Right cardiac atrium (tissue), 5 donors: ENCODE results near the gene DTX2. TPM values are rescaled to one million over a fixed set of nuclear protein-coding genes. Genes with fewer than 3 reads are reported as not detected.
"Not testable (repeated sequence)": the region's sequence is repeated elsewhere in the genome, so short reads cannot be mapped to it uniquely, and the experiment has no call there.

Experiments used
- ATAC-seq, 2 donors: fragments of 200-7000 bp; cut with Tn5 transposase; one replicate each; pipeline versions ENCODE4 v1.8.0 to v1.9.1; 2020; ENCODE audit warnings: moderate library complexity in 2 of 2, mild to moderate bottlenecking in 1 of 2
- DNase-seq, 3 donors: peaks; one replicate each; pipeline ENCODE4 v3.0.0-alpha.2; 2020
- H3K27ac ChIP-seq: one replicate; pipeline ENCODE4 v1.5.1; 2013; ENCODE audit warnings: mild to moderate bottlenecking, low read length, control low read depth, moderate library complexity
- H3K27me3 ChIP-seq: one replicate; pipeline ENCODE4 v1.6.1; 2013; ENCODE audit not compliant: control insufficient read depth, insufficient read depth
- H3K4me1 ChIP-seq: one replicate; pipeline ENCODE4 v1.6.1; 2013; ENCODE audit warnings: low read length; ENCODE audit not compliant: control insufficient read depth, insufficient read depth
- H3K4me3 ChIP-seq: one replicate; pipeline ENCODE4 v1.5.1; 2013; ENCODE audit warnings: low read length, control low read depth
- H3K9me3 ChIP-seq: one replicate; pipeline ENCODE4 v1.6.1; 2013; ENCODE audit warnings: low read length; ENCODE audit not compliant: control insufficient read depth
- WGBS: extraction: QIAGEN DNeasy Blood & Tissue Kit; methylation state at CpG from one replicate; pipeline ENCODE4 v1.1.7; 2013; 5-methylcytosine and 5-hydroxymethylcytosine counted together
- intact Hi-C, 4 donors: fragments of 100-400 bp; cut with DNase I; formaldehyde crosslinking; loops; one replicate each; pipeline versions ENCODE4 v1.11.0 to v1.14.0; 2022 to 2023
- polyA plus RNA-seq: library from polyadenylated mRNA; stranded (reverse); fragments of 200-250 nt; gene quantifications from one replicate; pipeline ENCODE4 v1.2.3, GENCODE V29; 2013
- total RNA-seq, 4 donors: library from RNA; stranded (reverse); fragmentation: NEBNext Ultra II Directional; extraction: Animal tissue kit (Norgen Biotek cat#: 25700); gene quantifications; one replicate each; pipeline ENCODE4 v1.2.1, GENCODE V29; 2021
- donor health status: healthy with polysubstance abuse.
- donor health status: DM: no; HTN: yes; CAD: no.
- donor health status: DM: no; HTN: no; CAD: no.
- donor health status: DM: no; HTN: yes; CAD: no; lungs with severe emphysema.
- donor health status: DM: yes; HTN: yes; CAD: no.

DTX2 gene
- total and polyA plus RNA-seq, 5 donors = 6.3 to 14.2 (median 10.7) TPM

DNA sequence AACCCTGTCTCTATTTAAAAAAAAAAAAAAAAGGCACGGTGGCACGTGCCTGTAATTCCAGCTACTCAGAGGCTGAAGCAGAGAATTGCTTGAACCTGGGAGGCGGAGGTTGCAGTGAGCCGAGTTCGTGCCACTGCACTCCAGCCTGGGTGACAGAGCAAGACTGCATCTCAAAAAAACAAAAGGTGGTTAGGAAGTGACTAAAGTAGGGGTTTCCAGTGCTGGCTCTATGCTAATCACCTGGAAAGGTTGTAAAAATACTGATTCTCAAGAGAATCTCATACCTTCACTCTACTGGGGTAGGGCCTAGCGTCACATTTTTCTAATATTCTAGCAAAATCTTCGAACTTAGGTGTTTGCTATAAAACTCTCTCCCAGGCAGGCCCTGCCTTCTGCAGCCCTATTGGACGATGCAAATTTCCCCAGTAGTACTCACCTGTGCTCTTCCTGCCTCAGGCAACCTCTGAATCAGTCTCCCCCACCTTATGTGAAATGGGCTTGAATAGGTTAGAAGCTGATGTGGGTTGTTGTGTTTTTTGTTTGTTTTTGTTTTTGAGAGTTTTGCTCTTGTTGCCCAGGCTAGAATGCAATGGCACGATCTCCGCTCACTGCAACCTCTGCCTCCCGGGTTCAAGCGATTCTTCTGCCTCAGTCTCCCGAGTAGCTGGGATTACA, 33.2 kb upstream of the DTX2 start:
- 90% methylated on average over 13 of the region's 13 CpGs for WGBS
- no peak for ATAC-seq
- no peak overlapping the region for H3K4me3 ChIP-seq
- H3K9me3 ChIP-seq = no peaks in the 10 kb centered on the region
- no peaks in the 10 kb centered on the region for H3K27me3 ChIP-seq
- no peak overlapping the region for H3K27ac ChIP-seq
- intact Hi-C loops = no loop called here
- DNase-seq = no peak
- no peaks in the 10 kb centered on the region for H3K4me1 ChIP-seq

DNA sequence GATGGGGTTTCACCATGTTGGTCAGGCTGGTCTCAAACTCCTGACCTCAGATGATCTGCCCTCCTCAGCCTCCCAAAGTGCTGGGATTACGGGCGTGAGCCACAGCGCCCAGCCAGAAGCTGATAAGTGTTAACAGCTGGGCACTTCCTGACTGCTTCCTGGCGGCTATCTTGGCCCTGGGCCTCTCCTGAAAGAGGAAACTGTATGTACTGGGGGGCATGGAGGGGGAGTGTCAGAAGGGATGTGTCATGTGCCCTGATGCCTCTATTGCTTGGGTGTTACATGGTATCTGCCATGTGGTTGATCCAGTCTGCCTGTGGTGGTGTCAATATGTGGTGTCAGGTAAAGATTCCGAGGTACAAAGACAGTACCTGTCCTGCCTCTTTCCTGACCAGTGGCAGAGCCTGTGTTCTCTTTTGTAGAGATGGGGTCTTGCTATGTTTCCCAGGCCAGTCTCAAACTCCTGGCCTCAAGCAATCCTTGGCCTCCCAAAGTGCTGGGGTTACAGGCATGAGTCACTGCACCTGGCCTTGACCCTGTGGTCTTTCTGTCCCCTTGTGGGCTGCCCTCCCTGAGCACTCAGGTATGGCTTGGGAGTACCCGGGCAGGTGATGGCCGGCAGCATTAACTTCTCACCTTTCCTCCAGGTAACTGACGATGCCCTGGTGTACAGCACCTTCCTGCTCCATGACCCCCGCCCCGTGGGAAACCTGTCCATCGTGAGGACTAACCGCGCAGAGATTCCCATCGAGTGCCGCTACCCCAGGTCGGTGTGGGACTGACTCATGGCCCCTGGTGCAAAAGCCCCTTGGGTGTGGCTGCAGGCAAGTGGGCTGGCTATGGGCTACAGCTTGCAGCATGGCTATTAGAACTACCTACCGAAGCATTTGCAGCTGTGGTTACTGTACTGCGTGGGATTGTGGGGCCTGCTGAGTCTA, 32.4 kb upstream of the DTX2 start:
- Histone ChIP-seq H3K9me3 (no peaks in the 10 kb centered on the region), H3K27ac (no peak overlapping the region), H3K4me3 (no peak overlapping the region), H3K4me1 (no peaks in the 10 kb centered on the region), H3K27me3 (no peaks in the 10 kb centered on the region)
- ATAC-seq (peak; percentile 25 to 45), DNase-seq (no peak)
- intact Hi-C loops = no loop called here
- 77% methylated on average over 18 of the region's 18 CpGs for whole genome bisulfite sequencing

DNA sequence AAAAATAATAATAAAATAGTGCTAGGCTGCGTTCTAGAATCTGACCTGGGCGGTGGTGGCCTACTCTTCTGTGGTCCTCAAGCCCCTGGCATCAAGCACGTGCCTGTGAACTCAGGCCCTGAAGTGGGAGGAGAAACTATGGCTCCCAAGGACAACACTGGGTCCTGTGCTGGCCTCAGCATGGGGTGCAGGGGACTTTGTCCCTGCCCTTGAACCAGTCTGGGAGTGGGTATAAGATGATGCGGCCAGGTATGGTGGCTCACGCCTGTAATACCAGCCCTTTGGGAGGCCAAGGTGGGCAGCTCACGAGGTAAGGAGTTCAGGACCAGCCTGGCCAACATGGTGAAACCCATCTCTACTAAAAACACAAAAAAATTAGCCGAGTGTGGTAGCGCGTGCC, 31.3 kb upstream of the DTX2 start:
- 95% methylated on average over 9 of the region's 9 CpGs for WGBS

DNA sequence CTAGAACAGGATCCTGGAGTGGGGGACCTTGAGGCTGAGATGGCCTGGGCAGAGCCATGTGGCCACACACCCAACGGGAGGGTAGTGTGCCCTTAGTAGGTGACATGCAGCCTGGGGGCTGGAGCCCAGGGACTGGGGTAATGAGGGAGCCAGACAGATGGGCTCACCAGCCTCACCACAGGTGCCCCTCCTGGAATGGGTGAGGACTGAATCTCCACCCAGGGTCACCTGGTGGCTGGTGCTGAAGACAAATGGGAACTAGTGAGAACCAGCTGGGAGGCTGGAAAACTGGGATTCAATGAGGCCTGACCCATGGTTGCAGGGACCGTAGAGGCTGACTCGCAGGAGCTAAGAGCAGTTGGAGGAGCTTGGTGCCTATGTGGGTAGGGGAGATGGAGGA, 30.7 kb upstream of the DTX2 start:
- Histone ChIP-seq H3K4me1 (no peaks in the 10 kb centered on the region), H3K27ac (no peak overlapping the region), H3K27me3 (no peaks in the 10 kb centered on the region), H3K9me3 (no peaks in the 10 kb centered on the region), H3K4me3 (no peak overlapping the region)
- intact Hi-C loops = no loop called here
- 96% methylated on average over 3 of the region's 3 CpGs for whole genome bisulfite sequencing
- no peak for ATAC-seq
- no peak for DNase-seq

More for the DNA sequence above, 31.3 kb upstream of the DTX2 start:
- no peak overlapping the region for H3K27ac ChIP-seq
- ATAC-seq (no peak), DNase-seq (no peak)
- H3K9me3 ChIP-seq = no peaks in the 10 kb centered on the region
- intact Hi-C loops = no loop called here
- H3K4me1 ChIP-seq = no peaks in the 10 kb centered on the region
- no peaks in the 10 kb centered on the region for H3K27me3 ChIP-seq
- H3K4me3 ChIP-seq = no peak overlapping the region

DNA sequence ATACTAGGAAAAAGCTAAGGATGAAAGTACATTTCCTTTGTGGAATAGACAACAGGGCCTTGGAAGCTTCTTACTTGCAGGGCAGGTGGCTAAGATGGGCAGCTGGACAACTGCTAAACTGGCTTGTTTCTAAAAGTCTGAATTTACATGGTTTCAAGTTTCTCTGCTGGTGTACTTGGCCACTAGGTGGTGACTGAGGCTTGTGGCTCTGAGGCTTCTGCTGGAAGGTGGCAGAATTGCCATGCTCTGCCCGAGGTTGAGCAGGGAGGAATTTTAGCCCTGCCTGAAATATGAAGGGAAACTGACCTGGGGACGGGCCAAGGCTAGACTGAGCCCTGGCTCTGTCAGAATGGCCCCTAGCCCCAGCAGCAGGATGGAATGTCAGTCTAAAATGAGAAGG, 23.6 kb upstream of the DTX2 start:
- H3K4me3 ChIP-seq, H3K4me1 ChIP-seq, intact Hi-C loops, H3K27ac ChIP-seq, H3K27me3 ChIP-seq, H3K9me3 ChIP-seq: not testable (repeated sequence)
- 19% methylated on average over 2 of the region's 2 CpGs for WGBS
- ATAC-seq (peak; percentile 68 to 80), DNase-seq (peak in 2 of 3 donors; percentile 72 to 74)

DNA sequence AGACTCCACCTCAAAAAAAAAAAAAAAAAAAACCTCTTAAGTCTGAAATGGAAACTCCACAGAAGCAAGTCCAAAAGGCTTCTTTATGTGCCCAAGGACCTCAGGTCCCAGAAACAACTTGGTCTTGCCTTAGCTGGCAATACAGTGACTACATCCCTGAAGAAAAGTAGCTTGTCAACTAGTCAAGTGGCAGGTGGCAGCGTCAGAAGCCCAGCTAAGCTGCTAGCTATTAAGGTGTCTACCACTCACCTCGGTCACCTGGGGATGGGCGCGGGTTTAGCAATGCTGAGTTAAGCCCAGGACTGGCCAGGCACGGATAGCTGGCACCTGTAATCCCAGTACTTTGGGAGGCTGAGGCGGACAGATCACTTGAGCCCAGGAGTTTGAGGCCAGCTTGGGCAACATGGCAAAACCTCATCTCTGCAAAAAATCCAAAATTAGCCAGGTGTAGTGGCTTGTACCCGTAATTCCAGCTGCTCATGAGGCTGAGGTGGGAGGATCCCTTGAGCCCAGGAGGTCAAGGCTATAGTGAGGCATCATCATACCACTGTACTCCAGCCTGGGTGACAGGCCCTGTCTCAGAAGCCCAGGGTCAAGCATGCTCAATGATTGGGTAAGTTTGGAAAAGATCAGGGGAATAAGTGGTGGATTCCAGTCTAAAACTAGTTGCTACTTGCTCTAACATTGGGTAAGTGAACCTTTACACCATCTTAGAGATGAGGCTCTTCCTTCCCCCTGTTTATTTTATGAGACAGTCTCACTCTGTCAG, 22.2 kb upstream of the DTX2 start:
- ATAC-seq = peak in 1 of 2 donors; percentile 24
- WGBS = 92% methylated on average over 4 of the region's 7 CpGs
- H3K4me3 ChIP-seq, intact Hi-C loops, H3K9me3 ChIP-seq, H3K27ac ChIP-seq, DNase-seq, H3K27me3 ChIP-seq, H3K4me1 ChIP-seq: not testable (repeated sequence)

DNA sequence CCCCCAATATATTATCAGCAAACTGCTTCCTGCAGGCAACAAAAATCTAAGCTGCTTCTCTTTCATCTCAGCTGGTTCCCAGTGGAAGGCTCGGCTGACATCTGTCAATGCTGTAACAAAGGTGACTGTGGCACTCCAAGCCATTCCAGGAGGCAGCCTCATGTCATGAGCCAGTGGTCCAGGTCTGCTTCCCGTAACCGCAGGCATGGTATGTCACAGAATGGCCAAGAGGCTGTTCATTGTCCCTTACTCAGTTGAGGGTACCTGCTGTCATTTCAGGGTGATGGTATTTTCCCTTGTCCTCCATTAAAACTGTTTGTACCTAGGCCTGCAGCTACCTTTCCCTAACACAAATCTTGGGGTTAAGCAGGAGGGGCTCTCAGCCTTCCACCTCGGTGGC, 21.1 kb upstream of the DTX2 start:
- H3K4me1 ChIP-seq, intact Hi-C loops, ATAC-seq, H3K9me3 ChIP-seq, H3K4me3 ChIP-seq, DNase-seq, H3K27ac ChIP-seq, H3K27me3 ChIP-seq: not testable (repeated sequence)
- WGBS = 85% methylated on average over 4 of the region's 4 CpGs

DNA sequence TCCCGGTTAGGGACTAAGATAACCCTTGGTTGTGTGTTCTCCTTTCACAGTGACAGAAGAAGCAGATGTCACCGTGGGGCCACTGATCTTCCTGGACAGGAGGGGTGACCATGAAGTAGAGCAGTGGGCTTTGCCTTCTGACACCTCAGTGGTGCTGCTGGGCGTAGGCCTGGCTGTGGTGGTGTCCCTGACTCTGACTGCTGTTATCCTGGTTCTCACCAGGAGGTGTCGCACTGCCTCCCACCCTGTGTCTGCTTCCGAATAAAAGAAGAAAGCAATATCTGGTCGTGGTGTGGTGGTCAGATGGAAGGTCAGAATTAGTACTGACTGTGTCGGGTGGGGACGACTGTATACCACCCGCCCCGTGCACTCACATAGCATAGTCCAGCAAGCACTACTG, 19.7 kb upstream of the DTX2 start:
- peak; percentile 29 to 46 for ATAC-seq
- H3K27me3 ChIP-seq, H3K9me3 ChIP-seq, intact Hi-C loops, H3K27ac ChIP-seq, H3K4me3 ChIP-seq, H3K4me1 ChIP-seq, DNase-seq: not testable (repeated sequence)
- WGBS = 73% methylated on average over 2 of the region's 10 CpGs

DNA sequence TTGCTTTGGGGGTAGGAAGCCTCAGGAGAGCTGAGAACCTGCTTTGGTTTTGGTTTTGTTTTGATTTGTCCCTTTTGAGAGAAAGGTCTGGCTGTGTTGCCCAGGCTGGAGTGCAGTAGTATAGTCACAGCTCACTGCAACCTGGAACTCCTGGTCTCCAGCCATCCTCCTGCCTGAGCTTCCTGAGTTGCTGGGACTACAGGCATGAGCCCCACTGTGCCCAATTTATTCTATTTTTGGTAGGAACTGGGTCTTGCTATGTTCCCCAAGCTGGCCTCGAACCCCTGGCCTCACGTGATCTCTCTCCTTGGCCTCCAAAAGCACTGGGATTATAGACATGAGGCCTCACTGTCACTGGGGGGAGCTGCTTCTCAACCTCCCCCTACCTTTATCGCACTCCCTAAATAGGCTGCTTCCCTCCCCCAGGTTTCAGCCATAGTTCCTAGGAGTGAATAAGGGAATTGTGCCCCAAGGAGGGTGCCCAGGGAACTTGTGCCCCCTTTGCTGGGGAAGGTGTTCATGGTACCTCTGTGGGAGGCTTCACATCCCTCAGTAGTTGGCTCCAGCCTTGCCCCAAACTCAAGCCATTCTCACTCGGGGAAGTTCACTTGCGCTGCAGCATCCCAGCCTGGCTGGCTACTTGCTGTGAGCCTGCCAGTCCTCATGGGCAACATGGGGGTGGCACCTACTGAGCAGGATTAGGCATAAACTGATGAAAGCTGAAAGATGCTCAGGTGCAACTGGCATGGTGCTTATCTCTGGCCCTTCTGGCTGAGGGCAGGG, 18.7 kb upstream of the DTX2 start:
- 91% methylated on average over 5 of the region's 5 CpGs for WGBS
- intact Hi-C loops = not testable (repeated sequence)

DNA sequence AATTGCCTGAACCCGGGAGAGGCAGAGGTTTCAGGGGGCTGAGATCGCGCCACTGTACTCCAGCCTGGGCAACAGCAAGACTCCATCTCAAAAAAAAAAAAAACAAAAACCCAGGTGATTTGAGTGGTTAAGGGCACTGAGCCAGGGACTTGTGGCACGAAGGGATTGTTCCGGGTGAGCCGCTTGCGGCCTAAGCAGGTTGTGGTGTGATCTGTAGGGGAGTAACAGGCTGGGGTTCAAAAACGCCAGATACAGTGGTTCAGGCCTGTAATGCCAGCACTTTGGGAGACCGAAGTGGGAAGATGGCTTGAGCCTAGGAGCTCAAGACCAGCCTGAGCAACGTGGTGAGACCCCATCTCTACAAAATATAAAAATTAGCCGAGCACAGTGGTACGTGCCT, 17.7 kb upstream of the DTX2 start:
- H3K4me1 ChIP-seq, ATAC-seq, DNase-seq, H3K9me3 ChIP-seq, H3K4me3 ChIP-seq, intact Hi-C loops, H3K27ac ChIP-seq, H3K27me3 ChIP-seq: not testable (repeated sequence)
- WGBS = 86% methylated on average over 10 of the region's 12 CpGs

More for the DNA sequence above, 18.7 kb upstream of the DTX2 start:
- not testable (repeated sequence) for ATAC-seq, H3K27ac ChIP-seq, H3K4me3 ChIP-seq, H3K27me3 ChIP-seq, H3K9me3 ChIP-seq, DNase-seq, H3K4me1 ChIP-seq
